K562 (cell line): ENCODE results near the gene PLCB4. TPM values are rescaled to one million over a fixed set of nuclear protein-coding genes. Genes with fewer than 3 reads are reported as not detected.

Experiments used
- ATAC-seq: fragments of 200-7000 bp; cut with Tn5 transposase; 3 replicates; pipeline ENCODE4 v1.9.1; 2020; ENCODE audit warnings: moderate library complexity
- BruUV-seq: library from RNA; stranded (reverse); fragments of 400-500 nt; replicated peaks from 2 replicates; lab custom pipeline; 2021; lab: Mats Ljungman, UMichigan
- CTCF ChIA-PET: fragments of 300-600 bp; formaldehyde crosslinking; extraction: SDS; loops from one replicate; lab custom pipeline; 2021; ENCODE audit warnings: low intra/inter-chr PET ratio; lab: Yijun Ruan, JAX
- POLR2A ChIA-PET: fragments of 300-600, 350-650 bp; sonication (Branson Sonifier 250); formaldehyde crosslinking; extraction: SDS; loops from one replicate; lab custom pipeline; 2021; ENCODE audit warnings: antibody characterized with exemption, inconsistent platforms; lab: Yijun Ruan, JAX
- DNase-seq, 4 experiments: peaks; one replicate each; pipeline versions ENCODE4 v3.0.0 to v3.0.0-alpha.2; 2011 to 2018; ENCODE audit warnings: low spot score in 3 of 4, mixed read lengths in 3 of 4; ENCODE audit errors: extremely low read depth in 1 of 4
- FAIRE-seq: peaks from 2 replicates; lab custom pipeline; 2011; peaks lifted over from hg19 to GRCh38; lab: Jason Lieb, UNC
- H2AFZ ChIP-seq: 2 replicates; pipeline ENCODE4 v1.6.0; 2011; ENCODE audit warnings: low read depth, low read length, control low read depth, inconsistent platforms
- H3K27ac ChIP-seq: fragments of 200-600 bp; 3 replicates; pipeline ENCODE4 v1.8.0; 2011; ENCODE audit warnings: low read depth, mild to moderate bottlenecking, control low read depth, inconsistent platforms, low read length, moderate library complexity, mixed read lengths; ENCODE audit errors: extremely low read depth
- H3K27me3 ChIP-seq, 2 experiments: fragments of 300-600 bp in 1 of 2; 2 replicates in 1 of 2; 3 replicates in 1 of 2; pipeline versions ENCODE4 v1.6.0 to v1.8.0; 2011; ENCODE audit warnings: inconsistent platforms in 2 of 2, low read length in 2 of 2, mild to moderate bottlenecking in 1 of 2, mixed read lengths in 1 of 2, moderate library complexity in 1 of 2; ENCODE audit not compliant: control insufficient read depth in 2 of 2, insufficient read depth in 2 of 2
- H3K36me3 ChIP-seq: fragments of 300-600 bp; 3 replicates; pipeline ENCODE4 v1.8.0; 2011; ENCODE audit warnings: mild to moderate bottlenecking, low read length, inconsistent platforms; ENCODE audit not compliant: control insufficient read depth, insufficient read depth
- H3K4me1 ChIP-seq, 2 experiments: fragments of 200-600 bp in 1 of 2; replicated peaks in 1 of 2; 2 replicates in 1 of 2; 3 replicates in 1 of 2; pipeline versions ENCODE4 v1.5.1 to v1.8.0; 2011; ENCODE audit warnings: inconsistent platforms in 2 of 2, low read length in 2 of 2, mild to moderate bottlenecking in 1 of 2, mixed read lengths in 1 of 2, moderate library complexity in 1 of 2; ENCODE audit not compliant: control insufficient read depth in 2 of 2, insufficient read depth in 2 of 2
- H3K4me2 ChIP-seq: 2 replicates; pipeline ENCODE4 v1.6.1; 2011; ENCODE audit warnings: low read length, control low read depth, inconsistent platforms, mixed read lengths; ENCODE audit not compliant: insufficient read depth
- H3K4me3 ChIP-seq: fragments of 200-600 bp; sonication (generic), shearing (Covaris generic); 2 replicates; pipeline ENCODE4 v1.5.1; 2016; ENCODE audit warnings: control low read depth, inconsistent platforms
- H3K79me2 ChIP-seq: fragments of 200-600 bp; 3 replicates; pipeline ENCODE4 v1.8.0; 2011; ENCODE audit warnings: low read length, inconsistent platforms; ENCODE audit not compliant: control insufficient read depth, insufficient read depth
- H3K9ac ChIP-seq, 2 experiments: 2 replicates each; pipeline versions ENCODE4 v1.6.0 to v1.6.1; 2011; ENCODE audit warnings: low read depth in 2 of 2, low read length in 2 of 2, control low read depth in 1 of 2, inconsistent platforms in 1 of 2, mild to moderate bottlenecking in 1 of 2, mixed read lengths in 1 of 2; ENCODE audit not compliant: insufficient read depth in 1 of 2
- H3K9me1 ChIP-seq: one replicate; pipeline ENCODE4 v1.6.0; 2011; ENCODE audit warnings: inconsistent platforms, mild to moderate bottlenecking, low read length, moderate library complexity; ENCODE audit not compliant: control insufficient read depth, insufficient read depth
- H3K9me3 ChIP-seq: replicated peaks from 2 replicates; pipeline ENCODE4 v1.5.1; 2011; ENCODE audit warnings: low read depth, low read length, inconsistent platforms; ENCODE audit not compliant: control insufficient read depth, insufficient read depth
- H4K20me1 ChIP-seq: replicated peaks from 2 replicates; pipeline ENCODE4 v1.6.1; 2011; ENCODE audit warnings: low read length, inconsistent platforms, mixed read lengths; ENCODE audit not compliant: control insufficient read depth, insufficient read depth
- CBX8 ChIP-seq: fragments of 200-600 bp; sonication (generic); IDR thresholded peaks from 2 replicates; pipeline ENCODE4 v1.6.1; 2012; ENCODE audit warnings: borderline replicate concordance, mixed run types, low read depth, mild to moderate bottlenecking, moderate library complexity, mixed read lengths, low read length, control low read depth, inconsistent platforms; ENCODE audit not compliant: poor library complexity, severe bottlenecking; ENCODE audit errors: extremely low read depth
- NCOA6 ChIP-seq: fragments of 450-650 bp; IDR thresholded peaks from 2 replicates; pipeline ENCODE4 v1.6.1; 2017; ENCODE audit warnings: mild to moderate bottlenecking
- SETDB1 ChIP-seq: IDR thresholded peaks from one replicate; pipeline ENCODE4 v1.6.1; 2012; ENCODE audit warnings: low read length, control low read depth, inconsistent platforms
- UBTF ChIP-seq, 2 experiments: IDR thresholded peaks; 2 replicates each; pipeline ENCODE4 v1.6.1; 2012; ENCODE audit warnings: improper control_type of control experiment in 2 of 2, low read depth in 2 of 2, low read length in 2 of 2, borderline replicate concordance in 1 of 2
- ZNF140 ChIP-seq: fragments of 250-450 bp; sonication (Bioruptor Pico); IDR thresholded peaks from 2 replicates; pipeline ENCODE4 v1.8.0; 2021; ENCODE audit warnings: moderate library complexity, mild to moderate bottlenecking, inconsistent platforms
- in situ Hi-C: fragments of 300-500 bp; cut with MboI; formaldehyde crosslinking; loops from 4 replicates; pipeline ENCODE4 v1.15.0; 2018; ENCODE audit warnings: inconsistent platforms, mixed read lengths
- intact Hi-C: fragments of 100-400 bp; cut with micrococcal nuclease; formaldehyde crosslinking; loops from 2 replicates; pipeline ENCODE4 v1.14.2; 2022
- polyA plus RNA-seq, 8 experiments: library from polyadenylated mRNA; depleted of rRNA in 4 of 8; stranded (reverse) in 5 of 8; unstranded in 3 of 8; fragments of >200 nt; fragmentation: Nextera tagmentation in 2 of 8; fragmentation: Illumina TruSeq in 1 of 8; extraction: Ambion mirVana in 2 of 8; extraction: Trizol in 1 of 8; gene quantifications; 2 replicates each; pipeline versions ENCODE4 v1.2.1 to v1.2.3, GENCODE V29; 2011 to 2014; ENCODE audit warnings: inconsistent platforms in 1 of 8, missing spikeins in 1 of 8
- total RNA-seq, 7 experiments: library from RNA; depleted of rRNA in 6 of 7; stranded (reverse); fragments of >200 nt in 6 of 7; fragmentation: Illumina TruSeq in 2 of 7; extraction: Trizol in 2 of 7; gene quantifications; 2 replicates each; pipeline versions ENCODE4 v1.2.1 to v1.2.3, GENCODE V29; 2011 to 2021; ENCODE audit warnings: low replicate concordance in 1 of 7

The PLCB4 gene
- total and polyA plus RNA-seq, 9 of the 15 experiments (the other 6 are each of a cell fraction or from before 2014, with no cell fraction given) = 0.20 to 2.9 (median 0.52) TPM

GRCh38 chr20:9088556-9088955, 19.7 kb downstream of the PLCB4 start:
- H3K9me1 ChIP-seq = no peaks in the 10 kb centered on the region
- intact Hi-C loops = no loop called here
- no peak for FAIRE-seq
- no peaks in the 10 kb centered on the region; a peak in 1 of 5 replicates for H3K4me1 ChIP-seq
- no peak for DNase-seq
- ChIA-PET CTCF (no interaction called here), POLR2A (no interaction called here)
- BruUV-seq = no TSS peak
- H3K4me2 ChIP-seq = no peak overlapping the region
- H3K79me2 ChIP-seq = no peaks in the 10 kb centered on the region
- no peak overlapping the region for H3K27ac ChIP-seq
- ATAC-seq = no peak
- in situ Hi-C loops = no loop called here
- H3K36me3 ChIP-seq = no peaks in the 10 kb centered on the region
- no peaks in the 10 kb centered on the region for H4K20me1 ChIP-seq
- no peak overlapping the region for H3K4me3 ChIP-seq
- no peaks in the 10 kb centered on the region for H3K27me3 ChIP-seq
- H3K9ac ChIP-seq = no peak overlapping the region
- H3K9me3 ChIP-seq = no peaks in the 10 kb centered on the region
- TF ChIP-seq SETDB1 (no peak), NCOA6 (no peak), ZNF140 (no peak), UBTF (IDR thresholded peaks at IDR 0.05; ENCODE audit: borderline replicate concordance in 1 of 2, low read depth in 2 of 2, low read length in 2 of 2) (no peak), CBX8 (no peak)
- TF ChIP-seq, all 486 proteins: peak for 0
- H2AFZ ChIP-seq = no peak overlapping the region
